Thyroid gland (tissue), 4 donors: ENCODE measurements around the gene EPYC.

Source experiments
- CTCF ChIP-seq, 6 experiments: fragments of 200-600 bp in 3 of 6; fragments of 450-650 bp in 3 of 6; sonication (generic) in 3 of 6; IDR thresholded peaks; one replicate each; pipeline ENCODE4 v1.5.1; 2016 to 2019; ENCODE audit warnings: antibody characterized with exemption in 6 of 6, mild to moderate bottlenecking in 2 of 6, inconsistent platforms in 1 of 6, moderate library complexity in 1 of 6
- POLR2A ChIP-seq, 2 donors: fragments of 450-650 bp; IDR thresholded peaks; one replicate each; pipeline ENCODE4 v1.6.1; 2017; ENCODE audit warnings: antibody characterized with exemption in 2 of 2, mild to moderate bottlenecking in 2 of 2, moderate library complexity in 1 of 2

- TF ChIP-seq CTCF (IDR thresholded peaks at IDR 0.05) (no peak), POLR2A (IDR thresholded peaks at IDR 0.05) (no peak)
These were observed 45.7 kb downstream of the EPYC start for GRCh38 chr12:90959032-90959431.
